Activated CD4-positive, alpha-beta T cell treated with anti-CD3 and anti-CD28 coated beads, Interleukin-2, amount 50 U/mL, for 24 hours (primary cell): ENCODE measurements around the gene FUT8.
"Not testable (repeated sequence)": the region's sequence is repeated elsewhere in the genome, so short reads cannot be mapped to it uniquely, and the experiment has no call there.

Experiments used
- DNase-seq, 2 donors: peaks; one replicate each; pipeline ENCODE4 v3.0.0-alpha.2; 2020; ENCODE audit warnings: low read depth in 1 of 2, low spot score in 1 of 2

FUT8 gene

DNA sequence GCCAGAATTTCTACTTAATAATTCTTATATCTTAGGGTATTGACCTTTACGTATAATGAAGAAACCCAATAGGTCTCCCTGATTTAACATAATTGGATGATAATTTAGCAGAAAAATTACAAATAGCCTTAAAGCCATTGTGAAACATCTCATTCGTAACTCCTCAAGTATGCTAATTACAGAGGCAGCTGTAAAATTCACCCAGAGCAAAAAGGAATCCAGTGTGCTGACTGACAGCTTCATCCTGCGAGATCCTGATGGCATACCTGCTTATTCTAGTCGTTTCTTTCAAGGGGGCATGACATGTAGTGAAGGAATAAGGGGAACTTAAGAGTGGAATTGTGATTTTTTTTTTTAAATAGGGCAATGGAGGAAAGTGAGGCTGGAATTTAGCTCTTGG lies 291.5 kb downstream of the FUT8 start:
- no peak for DNase-seq

DNA sequence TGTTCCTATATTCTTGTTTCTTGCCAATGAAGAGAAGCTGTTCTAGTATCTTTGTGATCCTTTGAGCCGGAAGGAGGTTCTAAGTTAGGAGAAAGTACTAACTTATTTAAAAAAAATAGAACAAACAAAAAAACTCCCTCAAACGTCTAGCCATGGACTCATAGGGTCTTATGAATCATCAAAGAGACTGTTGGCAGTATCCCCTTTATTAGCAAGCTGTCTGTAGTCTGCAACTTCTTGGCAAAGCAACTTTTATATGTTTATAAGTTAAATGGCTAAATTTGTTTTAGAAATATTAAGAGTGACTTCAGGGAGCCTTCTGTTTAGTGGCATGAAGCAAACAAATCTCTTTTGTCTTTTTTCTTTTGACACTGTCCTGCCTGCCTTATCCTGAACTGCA lies 291.9 kb downstream of the FUT8 start:
- DNase-seq = no peak

DNA sequence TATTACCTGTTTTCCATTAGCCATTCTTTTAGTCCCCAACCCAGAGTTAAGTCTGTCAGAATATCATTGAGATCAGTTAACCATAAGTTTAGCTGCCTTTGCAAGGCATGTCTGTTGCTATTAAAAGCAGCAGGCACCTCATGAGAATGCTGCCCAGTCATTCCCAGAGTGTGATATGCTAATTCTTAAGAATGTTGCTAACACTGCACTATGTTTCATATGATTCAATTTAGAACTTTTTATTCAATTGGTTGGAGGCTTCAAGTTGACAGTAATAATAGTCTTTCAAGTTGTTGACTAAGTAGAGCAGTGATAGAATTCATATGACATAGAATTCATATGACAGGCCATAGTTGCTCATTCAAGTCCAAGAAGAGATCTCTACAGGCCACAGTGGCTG lies 292.3 kb downstream of the FUT8 start:
- DNase-seq = peak in 1 of 2 donors; percentile 20

DNA sequence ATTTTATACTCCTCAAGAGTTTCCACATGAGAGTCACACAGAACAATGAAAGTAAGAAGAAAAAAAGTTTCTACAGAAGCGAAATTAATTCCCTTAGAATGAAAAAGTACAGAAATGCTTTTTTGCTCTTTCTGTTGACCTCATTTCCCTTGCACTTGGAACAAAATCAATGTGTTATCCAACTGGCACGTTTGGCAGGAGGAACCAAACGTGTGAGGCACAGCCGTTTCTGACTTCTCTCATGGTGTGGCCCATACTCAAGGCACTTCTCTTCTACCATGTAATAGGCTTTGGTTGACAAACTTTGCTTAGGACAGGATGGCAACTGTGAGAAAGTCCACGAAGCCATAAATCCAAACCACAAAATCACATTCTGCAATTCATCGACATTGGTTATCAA lies 297.0 kb downstream of the FUT8 start:
- no peak for DNase-seq

DNA sequence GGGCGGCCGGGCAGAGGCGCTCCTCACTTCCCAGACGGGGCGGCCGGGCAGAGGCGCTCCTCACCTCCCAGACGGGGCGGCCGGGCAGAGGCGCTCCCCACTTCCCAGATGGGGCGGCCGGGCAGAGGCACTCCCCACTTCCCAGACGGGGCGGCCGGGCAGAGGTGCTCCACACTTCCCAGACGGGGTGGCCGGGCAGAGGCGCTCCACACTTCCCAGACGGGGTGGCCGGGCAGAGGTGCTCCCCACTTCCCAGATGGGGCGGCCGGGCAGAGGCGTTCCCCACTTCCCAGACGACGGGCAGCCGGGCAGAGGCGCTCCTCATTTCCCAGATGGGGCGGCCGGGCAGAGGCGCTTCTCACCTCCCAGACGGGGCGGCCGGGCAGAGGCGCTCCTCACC lies 304.3 kb downstream of the FUT8 start:
- DNase-seq = not testable (repeated sequence)

DNA sequence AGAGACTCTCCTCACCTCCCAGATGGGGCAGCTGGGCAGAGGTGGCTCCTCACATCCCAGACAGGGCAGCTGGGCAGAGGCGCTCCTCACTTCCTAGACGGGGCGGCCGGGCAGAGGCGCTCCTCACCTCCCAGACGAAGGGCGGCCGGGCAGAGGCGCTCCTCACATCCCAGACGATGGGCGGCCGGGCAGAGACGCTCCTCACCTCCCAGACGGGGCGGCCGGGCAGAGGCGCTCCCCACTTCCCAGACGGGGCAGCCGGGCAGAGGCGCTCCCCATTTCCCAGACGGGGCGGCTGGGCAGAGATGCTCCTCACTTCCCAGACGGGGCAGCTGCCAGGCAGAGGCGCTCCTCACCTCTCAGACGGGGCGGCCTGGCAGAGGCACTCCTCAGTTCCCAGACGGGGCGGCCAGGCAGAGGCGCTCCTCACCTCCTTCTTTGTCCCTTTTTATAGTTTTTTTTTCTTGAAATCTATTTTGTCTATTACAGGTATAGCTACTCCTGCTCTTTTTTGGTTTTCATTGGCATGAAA lies 304.9 kb downstream of the FUT8 start:
- DNase-seq = not testable (repeated sequence)

DNA sequence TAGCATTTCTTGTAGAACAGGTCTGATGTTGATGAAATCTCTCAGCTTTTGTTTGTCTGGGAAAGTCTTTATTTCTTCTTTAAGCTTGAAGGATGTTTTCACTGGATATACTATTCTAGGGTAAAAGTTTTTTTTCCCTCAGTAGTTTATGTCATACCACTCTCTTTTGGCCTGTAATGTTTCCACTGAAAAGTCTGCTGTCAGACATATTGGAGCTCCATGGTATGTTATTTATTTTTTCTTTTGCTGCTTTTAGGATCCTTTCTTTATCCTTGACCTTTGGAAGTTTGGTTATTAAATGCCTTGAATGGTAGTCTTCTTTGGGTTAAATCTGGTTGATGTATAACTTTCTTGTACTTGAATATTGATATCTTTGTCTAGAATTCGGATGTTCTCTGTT lies 306.1 kb downstream of the FUT8 start:
- no peak for DNase-seq

DNA sequence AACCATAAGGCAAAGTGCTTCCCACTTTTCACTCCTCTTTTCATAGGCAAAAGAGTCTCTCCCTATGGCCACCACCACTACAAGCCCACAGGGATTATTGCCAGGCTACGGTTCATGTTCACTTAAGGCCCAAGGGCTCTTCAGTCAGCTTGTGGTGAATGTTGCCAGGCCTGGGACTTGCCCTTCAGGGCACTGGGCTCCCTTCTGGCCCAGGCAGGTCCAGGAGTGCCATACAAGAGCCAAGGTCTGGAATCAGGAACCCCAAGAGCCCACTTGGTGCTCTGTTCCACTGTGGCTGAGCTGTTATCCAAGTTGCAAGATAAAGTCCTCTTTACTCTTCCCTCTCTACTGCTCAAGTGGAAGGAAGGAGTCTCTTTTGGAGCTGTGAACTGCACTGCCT lies 307.6 kb downstream of the FUT8 start:
- no peak for DNase-seq

DNA sequence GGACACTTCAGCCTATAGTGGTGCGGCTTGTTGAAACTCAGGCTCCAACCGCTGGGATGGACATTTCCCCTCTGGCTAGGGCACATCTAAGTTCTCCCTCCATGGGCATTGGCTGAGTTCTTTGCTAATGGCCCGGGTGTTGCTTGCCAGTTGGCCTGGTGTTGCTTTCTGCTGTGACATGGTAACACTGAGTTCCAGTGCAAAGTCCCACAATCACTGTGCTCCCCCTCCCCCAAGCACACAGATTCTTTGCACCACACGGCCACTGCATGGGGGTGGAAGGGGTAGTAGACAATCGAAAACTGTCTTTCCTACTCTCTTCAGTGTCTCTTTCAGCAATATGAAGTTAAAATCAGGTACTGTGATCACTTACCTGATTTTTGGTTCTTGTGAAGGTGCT lies 308.2 kb downstream of the FUT8 start:
- DNase-seq = no peak

DNA sequence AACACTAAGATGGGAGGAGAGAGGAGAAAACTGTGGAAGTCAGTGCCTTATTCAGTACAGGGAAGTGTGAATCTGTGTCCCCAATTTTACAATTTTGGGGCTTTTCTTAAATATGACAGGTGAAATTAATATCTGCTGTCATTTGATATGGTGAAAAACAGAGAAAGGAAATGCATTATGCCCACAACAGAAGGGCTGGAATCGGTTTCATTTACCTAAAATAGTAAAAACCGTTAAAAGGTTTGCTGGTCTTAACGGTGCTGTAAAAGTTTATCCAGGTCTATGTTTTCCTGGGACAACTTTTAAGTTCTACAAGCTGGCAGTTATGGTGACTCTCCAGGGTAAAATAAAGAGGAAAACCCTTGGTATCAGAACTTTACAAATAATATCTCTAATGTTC lies 310.8 kb downstream of the FUT8 start:
- DNase-seq = no peak

DNA sequence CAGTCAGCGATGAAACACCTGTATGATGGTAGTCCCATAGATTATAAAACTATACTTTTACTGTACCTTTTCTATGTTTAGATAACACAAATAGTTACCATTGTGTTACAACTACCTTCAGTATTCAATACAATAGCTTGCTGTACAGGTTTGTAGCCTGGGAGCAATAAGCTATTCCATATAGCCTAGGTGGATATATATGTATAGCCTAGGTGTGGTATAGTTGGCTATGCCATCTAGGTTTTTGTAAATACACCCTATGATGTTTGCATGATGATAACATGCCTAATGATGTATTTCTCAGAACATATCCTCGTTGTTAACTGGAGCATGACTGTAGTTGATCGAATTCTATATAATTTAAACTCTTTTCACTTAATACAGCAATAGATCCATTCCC lies 316.1 kb downstream of the FUT8 start:
- DNase-seq = no peak

DNA sequence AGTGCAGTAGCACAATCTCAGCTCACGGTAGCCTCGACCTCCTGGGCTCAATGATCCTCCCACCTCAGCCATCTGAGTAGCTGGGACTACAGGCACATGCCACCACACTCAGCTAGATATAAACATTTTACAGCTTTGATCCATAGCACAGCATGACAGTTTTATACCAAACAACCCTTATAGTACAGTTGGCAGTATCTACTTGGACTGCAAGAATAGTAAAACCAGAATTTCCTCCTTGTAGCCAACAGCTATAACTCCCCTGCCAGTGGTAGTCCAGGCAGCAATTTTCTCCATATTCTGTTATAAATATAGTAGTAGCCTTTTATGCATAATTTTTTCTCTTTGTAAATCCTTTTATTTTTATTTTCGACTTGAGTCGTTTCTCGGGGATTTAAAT lies 317.0 kb downstream of the FUT8 start:
- no peak for DNase-seq

DNA sequence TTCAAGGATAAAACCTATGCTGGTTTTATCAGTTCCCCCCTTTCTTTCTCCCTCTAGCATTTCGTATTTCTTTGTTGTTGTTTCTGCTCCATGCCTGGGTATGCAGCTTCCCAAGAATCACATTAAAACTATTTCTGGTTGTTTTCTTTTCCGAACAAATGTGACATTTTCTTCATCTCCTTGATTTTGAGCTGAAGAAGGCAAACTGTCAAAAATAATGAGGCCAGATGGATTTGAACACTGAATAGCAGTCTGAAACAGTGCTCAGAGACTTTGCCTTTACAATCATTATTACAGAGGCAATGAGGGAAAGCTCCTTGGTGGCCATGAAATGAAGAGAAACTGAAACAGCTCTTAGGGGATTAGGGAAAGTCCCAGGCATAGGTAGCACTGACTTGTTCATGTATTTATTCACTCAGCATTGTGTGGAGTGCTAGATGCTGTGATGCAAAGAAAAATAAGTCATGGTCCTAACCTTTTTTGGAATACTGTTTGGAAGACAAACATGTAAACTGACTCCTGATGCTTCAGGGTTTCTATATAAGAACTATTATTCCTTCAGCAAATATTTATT lies 319.5 kb downstream of the FUT8 start:
- peak in 1 of 2 donors; percentile 19 for DNase-seq

DNA sequence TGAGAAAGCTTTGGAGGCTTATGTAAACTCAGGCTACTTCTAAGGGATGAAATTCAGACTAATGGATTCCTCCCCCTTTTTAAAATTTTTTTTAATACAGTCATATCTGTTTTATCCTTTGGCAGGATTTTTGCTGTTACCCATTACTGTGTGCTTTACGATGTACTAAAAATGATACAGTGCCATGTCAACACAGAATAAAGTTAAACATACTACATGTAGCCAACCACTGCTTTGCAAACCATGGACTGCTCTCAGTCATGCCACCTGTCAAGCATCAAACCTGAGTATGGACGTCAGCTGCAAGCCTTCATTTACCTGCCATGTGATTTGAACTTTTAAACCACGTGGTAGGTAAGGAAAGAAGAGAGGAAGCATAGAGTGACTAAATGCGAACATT lies 325.8 kb downstream of the FUT8 start:
- DNase-seq = no peak

DNA sequence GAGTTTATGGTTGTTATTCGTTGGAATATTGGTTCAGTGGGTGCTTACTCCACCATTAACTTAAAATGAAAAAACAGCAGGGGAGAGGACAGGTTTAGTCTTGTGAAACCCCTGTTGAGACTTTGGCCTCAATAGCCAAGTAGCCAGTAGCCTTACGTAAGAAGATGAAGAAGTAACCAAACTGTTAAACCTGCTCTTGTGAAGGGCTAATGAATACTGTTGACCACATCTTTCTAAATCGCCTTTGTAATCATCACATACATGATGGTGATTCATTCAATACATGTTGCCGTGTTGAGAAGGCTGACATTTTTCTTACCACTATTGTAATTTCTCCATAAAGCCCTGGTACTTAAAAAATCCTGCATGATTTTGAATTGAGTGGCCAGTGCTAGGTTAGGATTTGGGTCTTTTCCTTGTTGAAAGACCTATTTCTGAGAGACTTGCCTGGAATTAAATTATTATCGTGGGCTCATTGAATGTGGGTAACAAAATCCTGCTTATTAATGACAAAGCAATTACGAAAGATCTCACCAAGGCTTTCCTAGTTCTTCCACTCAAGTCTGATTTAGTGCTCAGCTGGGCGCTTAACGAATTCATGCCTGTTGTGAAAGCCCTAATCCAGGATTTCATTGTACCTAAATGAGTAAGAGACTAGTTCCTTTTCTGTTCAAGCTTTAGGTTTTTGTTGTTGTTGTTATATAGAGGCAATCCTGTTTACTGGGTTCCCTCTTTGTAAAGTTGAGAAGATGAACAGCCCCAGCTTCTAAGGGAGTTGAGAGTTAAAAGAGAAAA lies 333.1 kb downstream of the FUT8 start:
- no peak for DNase-seq

DNA sequence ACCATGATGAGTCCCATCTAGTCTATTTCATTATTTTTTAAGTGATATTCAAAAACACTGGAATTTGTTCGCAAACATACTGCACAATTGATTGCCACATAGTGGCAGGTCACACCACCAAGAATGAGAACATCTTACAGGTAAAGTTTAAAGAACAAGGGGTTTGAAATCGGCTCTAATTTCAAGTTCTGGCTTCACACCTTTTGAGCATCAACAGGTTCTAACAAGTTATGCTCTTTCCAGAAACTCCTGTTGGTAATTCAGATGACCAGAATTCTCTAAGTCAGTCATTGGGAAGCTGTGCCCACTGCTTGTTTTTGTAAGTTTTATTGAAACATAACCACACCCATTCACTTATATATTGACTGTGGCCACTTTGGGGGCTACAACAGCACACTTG lies 336.3 kb downstream of the FUT8 start:
- DNase-seq = no peak

DNA sequence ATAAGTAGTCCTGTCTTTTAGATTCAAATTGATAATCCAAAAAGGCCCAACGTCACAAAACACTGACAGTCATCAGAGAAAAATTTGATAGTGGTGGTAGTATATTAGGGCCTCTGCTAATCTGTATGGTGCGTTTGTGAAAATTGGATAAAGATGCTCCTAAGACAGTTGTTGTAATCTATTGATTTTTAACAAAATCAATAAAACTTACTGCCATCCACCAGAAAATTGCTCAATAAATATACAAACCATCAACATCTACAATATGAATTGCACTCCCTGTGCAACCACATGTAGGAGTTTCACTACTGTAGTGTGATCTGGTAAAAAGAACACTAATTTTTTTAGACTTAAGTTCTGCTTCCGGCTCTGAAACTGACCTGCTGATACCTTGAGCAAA lies 336.8 kb downstream of the FUT8 start:
- DNase-seq = no peak

DNA sequence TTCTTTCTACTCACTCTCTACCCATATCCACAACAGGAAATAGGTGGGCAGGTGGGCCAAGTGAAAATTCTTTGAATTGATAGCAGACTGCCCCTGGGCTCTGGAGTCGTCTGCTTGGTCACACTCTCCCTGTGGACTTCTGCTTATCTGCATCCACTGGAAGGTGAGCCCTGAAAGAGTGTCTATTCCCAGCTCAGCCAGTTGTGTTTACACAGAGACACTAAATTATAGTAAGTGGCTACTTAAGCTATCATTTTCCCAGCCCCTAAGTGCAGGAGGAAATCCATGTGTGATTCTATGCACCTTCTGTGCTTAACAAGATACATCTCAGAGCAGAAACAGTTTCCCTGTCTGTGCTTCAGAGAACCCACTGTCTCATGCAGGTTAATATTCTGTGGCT lies 338.4 kb downstream of the FUT8 start:
- no peak for DNase-seq

DNA sequence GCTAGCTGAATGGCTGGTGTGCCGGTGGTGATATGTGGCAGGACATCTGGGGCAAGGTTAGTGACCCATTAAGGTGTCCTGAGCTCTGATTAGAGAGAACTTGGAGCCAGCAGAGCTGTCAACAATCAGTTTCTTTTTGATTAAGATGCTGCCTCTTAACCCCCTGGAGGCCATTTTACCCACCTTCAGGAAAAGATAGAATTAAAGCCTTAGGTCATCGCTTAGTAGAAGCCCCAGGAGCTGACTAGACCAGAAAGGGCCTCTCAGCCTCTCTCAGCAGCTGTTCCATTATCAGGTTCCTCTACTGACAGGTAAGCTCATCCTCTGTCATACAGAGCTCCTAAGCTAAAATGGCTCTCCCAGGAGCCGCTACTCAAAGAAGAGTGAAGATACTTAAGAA lies 339.0 kb downstream of the FUT8 start:
- DNase-seq = no peak

DNA sequence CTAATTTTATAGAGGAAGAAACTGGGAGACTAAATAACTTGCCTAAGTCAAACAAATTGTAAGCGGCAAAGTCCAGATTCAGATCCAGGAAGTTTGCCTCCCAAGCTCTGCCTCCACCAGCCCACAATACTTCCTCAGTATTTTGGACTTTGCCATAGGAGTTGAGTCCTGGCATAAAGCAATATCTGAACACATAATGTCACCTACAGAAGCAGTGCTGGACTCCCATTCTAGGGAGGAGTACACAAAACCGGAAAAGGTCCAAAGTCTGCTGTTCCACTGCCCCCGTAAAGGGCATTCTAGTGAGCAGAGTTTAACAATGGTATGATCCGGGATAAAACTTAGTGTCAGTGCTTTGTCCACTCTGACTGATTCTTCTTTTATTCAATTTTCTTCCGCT lies 340.5 kb downstream of the FUT8 start:
- no peak for DNase-seq

DNA sequence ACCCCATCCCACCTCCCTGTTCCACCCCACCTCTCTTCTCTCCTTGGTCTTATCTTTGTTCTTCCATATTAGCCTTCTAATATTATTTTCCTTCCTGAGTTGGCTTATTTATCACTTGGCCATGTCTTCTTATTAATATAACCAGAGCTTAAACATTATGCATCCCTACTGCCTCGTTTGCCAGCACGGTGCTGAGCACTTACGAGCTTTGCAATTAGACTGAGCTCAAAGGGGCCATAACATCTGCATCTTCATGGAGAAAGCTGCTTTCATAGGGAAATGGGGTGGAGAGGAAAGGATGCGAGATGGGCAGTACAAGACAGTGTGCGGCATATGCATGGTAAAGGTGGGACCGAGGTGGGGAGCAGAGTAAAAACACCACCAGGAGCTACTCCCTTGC lies 342.8 kb downstream of the FUT8 start:
- no peak for DNase-seq

DNA sequence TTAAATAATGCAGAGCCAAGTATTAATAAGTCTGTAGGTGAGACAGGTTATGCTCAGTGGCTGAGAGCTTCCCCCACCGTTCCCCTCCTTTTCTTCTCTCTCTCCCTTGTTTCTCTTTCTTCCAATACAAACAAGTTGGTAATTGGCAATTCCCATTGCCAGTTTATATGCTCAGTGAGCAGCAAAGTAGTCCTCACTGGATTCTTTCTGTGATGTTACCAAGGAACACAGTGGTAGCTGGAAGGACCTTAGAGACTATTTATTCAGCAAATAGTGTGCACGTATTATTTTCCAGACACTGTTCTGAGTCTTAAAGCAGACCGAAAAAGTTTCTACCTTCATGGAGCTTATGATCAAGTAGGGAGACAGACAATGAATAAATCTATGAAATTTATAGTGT lies 344.4 kb downstream of the FUT8 start:
- no peak for DNase-seq

DNA sequence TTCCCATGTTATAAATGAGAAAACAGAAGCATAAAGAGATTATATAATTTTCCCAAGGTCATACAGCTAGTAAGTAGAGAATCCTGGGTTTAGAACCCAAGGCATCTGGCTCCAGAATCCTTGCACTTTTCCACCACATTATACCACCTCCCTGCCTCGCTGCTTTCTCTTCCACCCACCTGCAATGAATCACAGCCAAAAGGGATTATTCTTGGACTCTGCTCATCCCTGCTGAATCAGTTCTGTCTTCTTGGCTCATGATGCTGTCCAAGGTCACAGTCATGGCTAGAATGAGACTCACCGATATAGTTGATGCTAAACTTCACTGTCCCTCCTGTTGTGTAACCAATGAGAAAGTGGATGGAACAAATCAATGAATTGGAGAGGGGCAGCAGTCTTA lies 356.6 kb downstream of the FUT8 start:
- DNase-seq = no peak
